ENCODE results near the gene MOCS1.

DNA sequence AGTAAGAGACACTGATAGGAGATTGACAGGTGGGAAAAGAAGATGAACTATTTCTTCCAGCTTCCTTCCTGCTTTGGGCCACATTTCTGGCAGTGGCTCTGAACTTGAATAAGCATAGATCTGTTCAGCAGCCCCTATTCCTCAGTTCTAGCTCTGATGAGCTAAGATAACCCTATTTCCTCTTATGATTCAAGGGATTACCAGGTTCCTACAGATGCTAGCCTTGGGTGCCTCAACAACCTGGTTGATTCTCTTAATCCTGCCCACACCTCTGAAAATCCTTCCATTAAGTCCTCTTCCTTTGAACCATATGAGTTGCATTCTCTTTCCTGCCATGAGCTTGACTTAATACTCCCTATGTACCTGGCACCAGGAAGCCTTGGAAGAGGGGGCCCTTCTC lies 49.8 kb upstream of the MOCS1 start:
- TF ChIP-seq CTCF (conservative IDR thresholded peaks at IDR 0.05; ENCODE audit: low read depth in 2 of 2) = no peak
- TF ChIP-seq, protein P1, sequence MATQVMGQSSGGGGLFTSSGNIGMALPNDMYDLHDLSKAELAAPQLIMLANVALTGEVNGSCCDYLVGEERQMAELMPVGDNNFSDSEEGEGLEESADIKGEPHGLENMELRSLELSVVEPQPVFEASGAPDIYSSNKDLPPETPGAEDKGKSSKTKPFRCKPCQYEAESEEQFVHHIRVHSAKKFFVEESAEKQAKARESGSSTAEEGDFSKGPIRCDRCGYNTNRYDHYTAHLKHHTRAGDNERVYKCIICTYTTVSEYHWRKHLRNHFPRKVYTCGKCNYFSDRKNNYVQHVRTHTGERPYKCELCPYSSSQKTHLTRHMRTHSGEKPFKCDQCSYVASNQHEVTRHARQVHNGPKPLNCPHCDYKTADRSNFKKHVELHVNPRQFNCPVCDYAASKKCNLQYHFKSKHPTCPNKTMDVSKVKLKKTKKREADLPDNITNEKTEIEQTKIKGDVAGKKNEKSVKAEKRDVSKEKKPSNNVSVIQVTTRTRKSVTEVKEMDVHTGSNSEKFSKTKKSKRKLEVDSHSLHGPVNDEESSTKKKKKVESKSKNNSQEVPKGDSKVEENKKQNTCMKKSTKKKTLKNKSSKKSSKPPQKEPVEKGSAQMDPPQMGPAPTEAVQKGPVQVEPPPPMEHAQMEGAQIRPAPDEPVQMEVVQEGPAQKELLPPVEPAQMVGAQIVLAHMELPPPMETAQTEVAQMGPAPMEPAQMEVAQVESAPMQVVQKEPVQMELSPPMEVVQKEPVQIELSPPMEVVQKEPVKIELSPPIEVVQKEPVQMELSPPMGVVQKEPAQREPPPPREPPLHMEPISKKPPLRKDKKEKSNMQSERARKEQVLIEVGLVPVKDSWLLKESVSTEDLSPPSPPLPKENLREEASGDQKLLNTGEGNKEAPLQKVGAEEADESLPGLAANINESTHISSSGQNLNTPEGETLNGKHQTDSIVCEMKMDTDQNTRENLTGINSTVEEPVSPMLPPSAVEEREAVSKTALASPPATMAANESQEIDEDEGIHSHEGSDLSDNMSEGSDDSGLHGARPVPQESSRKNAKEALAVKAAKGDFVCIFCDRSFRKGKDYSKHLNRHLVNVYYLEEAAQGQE (IDR thresholded peaks at IDR 0.05; ENCODE audit: unreplicated experiment) = no peak
- TF ChIP-seq EZH2phosphoT487 (IDR thresholded peaks at IDR 0.05; ENCODE audit: unreplicated experiment) = no peak
- TF ChIP-seq POLR2AphosphoS5 (IDR thresholded peaks at IDR 0.05; ENCODE audit: low read depth) = no peak
- no peak for TF ChIP-seq EZH2 (IDR thresholded peaks at IDR 0.05; ENCODE audit: low read depth, unreplicated experiment)
- no peak for TF ChIP-seq ZNF114 (CRISPR knock-in tag; IDR thresholded peaks at IDR 0.05)
- TF ChIP-seq, protein P2, sequence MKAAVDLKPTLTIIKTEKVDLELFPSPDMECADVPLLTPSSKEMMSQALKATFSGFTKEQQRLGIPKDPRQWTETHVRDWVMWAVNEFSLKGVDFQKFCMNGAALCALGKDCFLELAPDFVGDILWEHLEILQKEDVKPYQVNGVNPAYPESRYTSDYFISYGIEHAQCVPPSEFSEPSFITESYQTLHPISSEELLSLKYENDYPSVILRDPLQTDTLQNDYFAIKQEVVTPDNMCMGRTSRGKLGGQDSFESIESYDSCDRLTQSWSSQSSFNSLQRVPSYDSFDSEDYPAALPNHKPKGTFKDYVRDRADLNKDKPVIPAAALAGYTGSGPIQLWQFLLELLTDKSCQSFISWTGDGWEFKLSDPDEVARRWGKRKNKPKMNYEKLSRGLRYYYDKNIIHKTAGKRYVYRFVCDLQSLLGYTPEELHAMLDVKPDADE (IDR thresholded peaks at IDR 0.05) = no peak
- no peak for TF ChIP-seq JUNB (IDR thresholded peaks at IDR 0.05; ENCODE audit: unreplicated experiment)
- TF ChIP-seq CREB1 (CRISPR knock-in tag; IDR thresholded peaks at IDR 0.05; ENCODE audit: low read depth) = no peak
- TF ChIP-seq NANOG (IDR thresholded peaks at IDR 0.05; ENCODE audit: borderline replicate concordance) = no peak
- TF ChIP-seq ZNF331 (CRISPR knock-in tag; IDR thresholded peaks at IDR 0.05; ENCODE audit: low read depth) = no peak
- TF ChIP-seq STAT1 (IDR thresholded peaks at IDR 0.05; ENCODE audit: unreplicated experiment) = no peak
- TF ChIP-seq, protein P3, sequence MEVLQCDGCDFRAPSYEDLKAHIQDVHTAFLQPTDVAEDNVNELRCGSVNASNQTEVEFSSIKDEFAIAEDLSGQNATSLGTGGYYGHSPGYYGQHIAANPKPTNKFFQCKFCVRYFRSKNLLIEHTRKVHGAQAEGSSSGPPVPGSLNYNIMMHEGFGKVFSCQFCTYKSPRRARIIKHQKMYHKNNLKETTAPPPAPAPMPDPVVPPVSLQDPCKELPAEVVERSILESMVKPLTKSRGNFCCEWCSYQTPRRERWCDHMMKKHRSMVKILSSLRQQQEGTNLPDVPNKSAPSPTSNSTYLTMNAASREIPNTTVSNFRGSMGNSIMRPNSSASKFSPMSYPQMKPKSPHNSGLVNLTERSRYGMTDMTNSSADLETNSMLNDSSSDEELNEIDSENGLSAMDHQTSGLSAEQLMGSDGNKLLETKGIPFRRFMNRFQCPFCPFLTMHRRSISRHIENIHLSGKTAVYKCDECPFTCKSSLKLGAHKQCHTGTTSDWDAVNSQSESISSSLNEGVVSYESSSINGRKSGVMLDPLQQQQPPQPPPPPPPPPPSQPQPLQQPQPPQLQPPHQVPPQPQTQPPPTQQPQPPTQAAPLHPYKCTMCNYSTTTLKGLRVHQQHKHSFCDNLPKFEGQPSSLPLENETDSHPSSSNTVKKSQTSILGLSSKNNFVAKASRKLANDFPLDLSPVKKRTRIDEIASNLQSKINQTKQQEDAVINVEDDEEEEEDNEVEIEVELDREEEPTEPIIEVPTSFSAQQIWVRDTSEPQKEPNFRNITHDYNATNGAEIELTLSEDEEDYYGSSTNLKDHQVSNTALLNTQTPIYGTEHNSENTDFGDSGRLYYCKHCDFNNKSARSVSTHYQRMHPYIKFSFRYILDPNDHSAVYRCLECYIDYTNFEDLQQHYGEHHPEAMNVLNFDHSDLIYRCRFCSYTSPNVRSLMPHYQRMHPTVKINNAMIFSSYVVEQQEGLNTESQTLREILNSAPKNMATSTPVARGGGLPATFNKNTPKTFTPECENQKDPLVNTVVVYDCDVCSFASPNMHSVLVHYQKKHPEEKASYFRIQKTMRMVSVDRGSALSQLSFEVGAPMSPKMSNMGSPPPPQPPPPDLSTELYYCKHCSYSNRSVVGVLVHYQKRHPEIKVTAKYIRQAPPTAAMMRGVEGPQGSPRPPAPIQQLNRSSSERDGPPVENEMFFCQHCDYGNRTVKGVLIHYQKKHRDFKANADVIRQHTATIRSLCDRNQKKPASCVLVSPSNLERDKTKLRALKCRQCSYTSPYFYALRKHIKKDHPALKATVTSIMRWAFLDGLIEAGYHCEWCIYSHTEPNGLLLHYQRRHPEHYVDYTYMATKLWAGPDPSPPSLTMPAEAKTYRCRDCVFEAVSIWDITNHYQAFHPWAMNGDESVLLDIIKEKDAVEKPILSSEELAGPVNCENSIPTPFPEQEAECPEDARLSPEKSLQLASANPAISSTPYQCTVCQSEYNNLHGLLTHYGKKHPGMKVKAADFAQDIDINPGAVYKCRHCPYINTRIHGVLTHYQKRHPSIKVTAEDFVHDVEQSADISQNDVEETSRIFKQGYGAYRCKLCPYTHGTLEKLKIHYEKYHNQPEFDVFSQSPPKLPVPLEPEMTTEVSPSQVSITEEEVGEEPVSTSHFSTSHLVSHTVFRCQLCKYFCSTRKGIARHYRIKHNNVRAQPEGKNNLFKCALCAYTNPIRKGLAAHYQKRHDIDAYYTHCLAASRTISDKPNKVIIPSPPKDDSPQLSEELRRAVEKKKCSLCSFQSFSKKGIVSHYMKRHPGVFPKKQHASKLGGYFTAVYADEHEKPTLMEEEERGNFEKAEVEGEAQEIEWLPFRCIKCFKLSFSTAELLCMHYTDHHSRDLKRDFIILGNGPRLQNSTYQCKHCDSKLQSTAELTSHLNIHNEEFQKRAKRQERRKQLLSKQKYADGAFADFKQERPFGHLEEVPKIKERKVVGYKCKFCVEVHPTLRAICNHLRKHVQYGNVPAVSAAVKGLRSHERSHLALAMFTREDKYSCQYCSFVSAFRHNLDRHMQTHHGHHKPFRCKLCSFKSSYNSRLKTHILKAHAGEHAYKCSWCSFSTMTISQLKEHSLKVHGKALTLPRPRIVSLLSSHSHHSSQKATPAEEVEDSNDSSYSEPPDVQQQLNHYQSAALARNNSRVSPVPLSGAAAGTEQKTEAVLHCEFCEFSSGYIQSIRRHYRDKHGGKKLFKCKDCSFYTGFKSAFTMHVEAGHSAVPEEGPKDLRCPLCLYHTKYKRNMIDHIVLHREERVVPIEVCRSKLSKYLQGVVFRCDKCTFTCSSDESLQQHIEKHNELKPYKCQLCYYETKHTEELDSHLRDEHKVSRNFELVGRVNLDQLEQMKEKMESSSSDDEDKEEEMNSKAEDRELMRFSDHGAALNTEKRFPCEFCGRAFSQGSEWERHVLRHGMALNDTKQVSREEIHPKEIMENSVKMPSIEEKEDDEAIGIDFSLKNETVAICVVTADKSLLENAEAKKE (CRISPR knock-in tag; IDR thresholded peaks at IDR 0.05) = no peak
